Measurements from ENCODE around the gene COMMD4. TPM values are rescaled to one million over a fixed set of nuclear protein-coding genes. Genes with fewer than 3 reads are reported as not detected.

COMMD4 gene
- total and polyA plus RNA-seq, 2 of the 4 experiments (the other 2 are of a cell fraction), result 91.2 to 133 TPM

DNA sequence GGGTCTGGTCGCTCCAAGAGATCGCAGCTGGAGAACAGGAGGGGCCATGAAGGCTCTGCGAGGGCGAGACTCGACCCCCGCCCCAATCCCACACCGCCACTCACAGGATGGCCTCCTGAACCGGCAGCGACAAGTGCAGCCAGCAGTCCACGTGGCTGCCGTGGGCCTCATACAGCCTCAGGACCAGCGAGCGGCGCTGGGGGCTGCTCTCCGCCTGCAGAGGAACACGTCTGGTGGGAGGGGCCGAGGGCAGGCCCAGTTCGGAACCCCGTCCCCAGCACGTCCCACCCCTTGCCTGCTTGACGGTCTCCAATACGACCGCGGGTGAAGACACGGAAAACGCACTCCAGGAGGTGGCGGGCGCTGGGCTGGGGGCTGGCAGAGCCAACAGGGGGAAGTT is 20.1 kb downstream of the COMMD4 start:
- in situ Hi-C loops (cut with MboI; ENCODE audit: low sequenced_read_pairs), result no loop called here
- intact Hi-C loops (cut with micrococcal nuclease), result no loop called here
- Histone ChIP-seq H3K4me2 (ENCODE audit: low read depth, low read length) (no peak overlapping the region), H3K18ac (ENCODE audit: low read depth, low read length) (no peak overlapping the region), H3K27ac (ENCODE audit: insufficient read depth, low read length) (no peak overlapping the region), H2BK20ac (ENCODE audit: low read depth, low read length) (no peak overlapping the region), H4K91ac (ENCODE audit: insufficient read depth, low read depth, low read length) (no peak overlapping the region), H4K20me1 (ENCODE audit: insufficient read depth, low read length) (no peaks in the 10 kb centered on the region), H3K4me3 (ENCODE audit: insufficient read depth, low read depth, low read length) (no peak overlapping the region), H3K9me1 (ENCODE audit: insufficient read depth, low read length) (peaks cover 11% of the 10 kb centered on the region), H3K79me1 (ENCODE audit: low read depth in 1 of 2, low read length in 2 of 2) (no peaks in the 10 kb centered on the region; a peak in 1 of 4 replicates), H2BK5ac (ENCODE audit: low read depth, low read length, poor library complexity, severe bottlenecking) (no peak overlapping the region), H3K9me3 (ENCODE audit: control insufficient read depth, insufficient read depth, low read length) (no peaks in the 10 kb centered on the region), H2AFZ (replicated peaks; ENCODE audit: low read length, poor library complexity) (no peak overlapping the region), H3K36me3 (ENCODE audit: control insufficient read depth, insufficient read depth, low read length) (peaks cover 46% of the 10 kb centered on the region), H4K5ac (ENCODE audit: low read depth, low read length) (no peak overlapping the region), H2BK120ac (ENCODE audit: low read depth, low read length) (no peak overlapping the region), H3K4ac (ENCODE audit: low read depth, low read length) (no peak overlapping the region), H2AK5ac (ENCODE audit: low read depth, low read length) (no peak overlapping the region), H4K8ac (ENCODE audit: low read depth in 2 of 2, low read length in 2 of 2) (no peak overlapping the region), H2AK9ac (replicated peaks; ENCODE audit: low read depth, low read length, poor library complexity) (peak overlapping the region; percentile 19), H3K4me1 (ENCODE audit: control insufficient read depth, insufficient read depth, low read length) (no peaks in the 10 kb centered on the region), H3K27me3 (ENCODE audit: control insufficient read depth, insufficient read depth, low read length) (no peaks in the 10 kb centered on the region), H2BK15ac (ENCODE audit: low read depth, low read length) (no peak overlapping the region), H3K14ac (replicated peaks; ENCODE audit: low read depth, low read length) (no peak overlapping the region), H3K56ac (ENCODE audit: extremely low read depth, insufficient read depth, low read length) (no peak overlapping the region), H3K9ac (ENCODE audit: low read depth, low read length) (no peak overlapping the region), H3K23ac (ENCODE audit: low read depth, low read length) (no peak overlapping the region)
- BruUV-seq (replicated peaks), result no TSS peak
- POLR2A ChIA-PET (ENCODE audit: unreplicated experiment), result no interaction called here
- DNase-seq (no peak), ATAC-seq (ENCODE audit: low read depth) (no peak)
- CTCF ChIA-PET, result no interaction called here
- TF ChIP-seq USF2 (IDR thresholded peaks at IDR 0.05; ENCODE audit: low read depth, low read length) (no peak), MXI1 (IDR thresholded peaks at IDR 0.05; ENCODE audit: borderline replicate concordance, low read depth, low read length) (no peak), POLR2A (IDR thresholded peaks at IDR 0.05; ENCODE audit: low read depth, low read length) (no peak), RFX5 (IDR thresholded peaks at IDR 0.05; ENCODE audit: low read depth, low read length) (no peak), SMC3 (IDR thresholded peaks at IDR 0.05; ENCODE audit: low read depth, low read length) (no peak)
- TF ChIP-seq, protein P1, sequence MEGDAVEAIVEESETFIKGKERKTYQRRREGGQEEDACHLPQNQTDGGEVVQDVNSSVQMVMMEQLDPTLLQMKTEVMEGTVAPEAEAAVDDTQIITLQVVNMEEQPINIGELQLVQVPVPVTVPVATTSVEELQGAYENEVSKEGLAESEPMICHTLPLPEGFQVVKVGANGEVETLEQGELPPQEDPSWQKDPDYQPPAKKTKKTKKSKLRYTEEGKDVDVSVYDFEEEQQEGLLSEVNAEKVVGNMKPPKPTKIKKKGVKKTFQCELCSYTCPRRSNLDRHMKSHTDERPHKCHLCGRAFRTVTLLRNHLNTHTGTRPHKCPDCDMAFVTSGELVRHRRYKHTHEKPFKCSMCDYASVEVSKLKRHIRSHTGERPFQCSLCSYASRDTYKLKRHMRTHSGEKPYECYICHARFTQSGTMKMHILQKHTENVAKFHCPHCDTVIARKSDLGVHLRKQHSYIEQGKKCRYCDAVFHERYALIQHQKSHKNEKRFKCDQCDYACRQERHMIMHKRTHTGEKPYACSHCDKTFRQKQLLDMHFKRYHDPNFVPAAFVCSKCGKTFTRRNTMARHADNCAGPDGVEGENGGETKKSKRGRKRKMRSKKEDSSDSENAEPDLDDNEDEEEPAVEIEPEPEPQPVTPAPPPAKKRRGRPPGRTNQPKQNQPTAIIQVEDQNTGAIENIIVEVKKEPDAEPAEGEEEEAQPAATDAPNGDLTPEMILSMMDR (conservative IDR thresholded peaks at IDR 0.05; ENCODE audit: low read depth, low read length), result no peak
- TF ChIP-seq, protein P2, sequence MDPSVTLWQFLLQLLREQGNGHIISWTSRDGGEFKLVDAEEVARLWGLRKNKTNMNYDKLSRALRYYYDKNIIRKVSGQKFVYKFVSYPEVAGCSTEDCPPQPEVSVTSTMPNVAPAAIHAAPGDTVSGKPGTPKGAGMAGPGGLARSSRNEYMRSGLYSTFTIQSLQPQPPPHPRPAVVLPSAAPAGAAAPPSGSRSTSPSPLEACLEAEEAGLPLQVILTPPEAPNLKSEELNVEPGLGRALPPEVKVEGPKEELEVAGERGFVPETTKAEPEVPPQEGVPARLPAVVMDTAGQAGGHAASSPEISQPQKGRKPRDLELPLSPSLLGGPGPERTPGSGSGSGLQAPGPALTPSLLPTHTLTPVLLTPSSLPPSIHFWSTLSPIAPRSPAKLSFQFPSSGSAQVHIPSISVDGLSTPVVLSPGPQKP (IDR thresholded peaks at IDR 0.05; ENCODE audit: borderline replicate concordance, low read depth, low read length), result no peak
- 83% methylated on average over 17 of the region's 28 CpGs; no CpG with 5 or more reads in 1 of the 2 experiments for WGBS, 2 experiments (ENCODE audit: extremely low coverage in 2 of 2, insufficient read length in 1 of 2)
- dilution Hi-C loops (cut with HindIII; ENCODE audit: low sequenced_read_pairs, unreplicated experiment), result no loop called here

All from IMR-90 (cell line).